Jurkat, Clone E6-1 (cell line): ENCODE results near the gene LAMB4.

Experiments used
- DNase-seq: peaks from one replicate; pipeline ENCODE4 v3.0.0-alpha.2; 2011; ENCODE audit warnings: low read depth, low spot score
- H3K4me3 ChIP-seq: 2 replicates; pipeline ENCODE4 v1.5.1; 2011; ENCODE audit warnings: mild to moderate bottlenecking, low read length, control low read depth, moderate library complexity

Gene LAMB4

DNA sequence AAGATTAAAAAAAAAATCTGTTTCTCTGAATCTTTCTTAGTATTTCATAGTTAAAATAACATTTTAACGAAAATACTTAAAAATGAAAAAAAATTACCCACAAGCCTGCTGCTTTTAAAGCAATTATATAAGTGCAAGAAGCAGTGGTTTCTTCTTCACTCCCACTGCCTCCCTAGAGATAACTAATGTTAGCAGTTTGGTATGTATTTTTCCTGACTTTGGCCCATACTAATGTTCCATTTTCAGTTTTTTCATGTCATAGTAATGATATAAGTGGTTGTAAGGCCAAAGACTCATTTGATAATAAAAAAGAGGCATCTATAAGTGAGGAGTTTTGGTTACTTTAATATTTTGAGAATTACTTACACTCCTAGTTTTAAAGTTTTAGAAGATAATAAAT is 102.9 kb downstream of the LAMB4 start:
- DNase-seq, result no peak
- H3K4me3 ChIP-seq, result no peak overlapping the region

DNA sequence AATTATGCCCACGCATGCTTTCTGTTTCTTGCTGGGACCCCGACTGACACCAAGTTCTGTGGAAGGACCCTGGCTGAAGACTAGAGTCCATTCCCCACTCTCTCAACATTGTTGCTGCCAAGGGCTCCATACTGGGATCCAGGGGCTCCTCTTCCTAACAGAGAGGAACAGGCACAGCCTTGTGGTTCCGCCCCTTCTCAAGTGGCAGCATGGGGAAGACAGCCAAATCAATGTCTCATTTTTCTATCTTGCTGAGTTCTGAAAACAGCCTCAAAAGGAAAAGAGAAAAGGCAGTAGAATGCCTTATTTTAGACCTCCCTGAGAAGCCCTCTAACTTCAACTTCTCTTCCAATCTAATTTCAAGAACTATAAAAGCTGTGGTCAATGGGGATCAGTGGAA is 103.5 kb downstream of the LAMB4 start:
- no peak for DNase-seq
- no peak overlapping the region for H3K4me3 ChIP-seq

DNA sequence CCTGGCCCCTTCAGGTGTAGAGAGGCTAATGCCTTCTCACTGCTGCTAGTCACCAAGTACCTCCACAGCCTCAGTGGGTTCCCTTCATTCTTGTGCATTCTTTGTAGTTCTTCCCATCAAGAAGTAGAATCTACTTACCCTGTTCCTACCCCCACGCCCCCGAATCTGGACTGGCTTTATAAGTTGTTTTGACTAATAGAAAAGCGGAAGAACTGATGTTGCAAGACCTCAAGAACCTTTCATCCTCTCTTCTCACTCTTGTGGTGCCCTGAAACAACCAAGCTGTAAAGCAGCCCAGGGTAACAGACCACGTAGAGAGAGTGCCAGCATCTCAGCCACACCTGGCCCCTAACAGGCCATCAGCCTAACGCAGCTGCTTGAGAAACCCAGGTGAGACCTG is 104.0 kb downstream of the LAMB4 start:
- H3K4me3 ChIP-seq, result no peak overlapping the region
- DNase-seq, result no peak

DNA sequence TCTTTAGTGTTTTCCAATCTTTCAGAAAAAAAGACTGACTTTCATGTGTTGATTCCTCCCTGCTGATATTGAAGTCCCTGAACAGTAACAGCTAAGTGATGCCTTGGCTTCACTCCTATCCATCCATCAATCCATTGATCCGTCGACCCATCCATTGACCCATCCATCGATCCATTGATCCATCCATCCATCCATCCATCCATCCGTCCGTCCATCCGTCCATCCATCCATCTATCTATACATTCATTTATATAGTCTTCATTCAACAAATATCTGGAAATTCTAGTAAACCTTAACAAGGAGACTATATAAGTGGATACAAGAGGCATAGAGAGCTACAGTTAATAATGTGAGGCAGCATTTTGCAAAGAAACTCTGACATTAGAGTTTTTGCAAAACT is 105.6 kb downstream of the LAMB4 start:
- no peak for DNase-seq
- H3K4me3 ChIP-seq, result no peak overlapping the region

DNA sequence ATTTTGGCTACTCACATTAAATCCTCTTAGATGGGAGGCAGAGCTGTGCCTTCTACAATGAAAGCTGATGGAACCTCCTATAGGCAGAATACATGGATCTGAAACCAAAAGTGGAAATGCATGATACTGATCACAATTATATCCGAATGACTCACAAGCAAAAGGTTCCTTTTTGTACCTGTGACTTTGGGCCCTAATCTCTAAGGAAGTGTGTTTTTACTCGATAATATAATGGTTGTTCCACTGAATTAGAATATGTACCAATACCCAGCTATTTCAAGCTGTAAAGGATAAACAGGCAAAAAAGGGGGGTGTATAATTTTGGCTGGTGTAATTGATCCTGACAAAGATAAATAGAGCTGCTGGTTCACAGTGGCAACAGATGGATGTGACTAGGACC is 109.6 kb downstream of the LAMB4 start:
- no peak overlapping the region for H3K4me3 ChIP-seq
- no peak for DNase-seq

DNA sequence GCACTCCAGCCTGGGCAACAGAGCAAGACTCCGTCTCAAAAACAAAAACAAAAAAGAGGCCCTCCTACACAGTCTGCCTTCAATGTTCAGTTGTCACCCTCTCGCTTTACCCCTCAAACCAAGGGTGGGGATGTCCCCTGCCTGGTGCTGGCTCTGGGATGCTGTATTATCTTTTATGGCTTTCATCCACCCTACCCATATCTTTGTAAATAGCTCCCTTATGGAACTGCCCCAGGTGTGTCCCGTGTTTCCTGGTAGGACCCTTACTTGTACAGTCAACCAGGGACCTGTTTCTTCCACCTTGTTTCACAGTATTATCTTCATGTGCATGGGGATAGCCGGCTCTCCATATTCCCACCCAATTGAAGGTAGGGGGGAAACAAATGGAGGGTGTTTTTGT is 111.5 kb downstream of the LAMB4 start:
- DNase-seq, result no peak
- H3K4me3 ChIP-seq, result no peak overlapping the region

DNA sequence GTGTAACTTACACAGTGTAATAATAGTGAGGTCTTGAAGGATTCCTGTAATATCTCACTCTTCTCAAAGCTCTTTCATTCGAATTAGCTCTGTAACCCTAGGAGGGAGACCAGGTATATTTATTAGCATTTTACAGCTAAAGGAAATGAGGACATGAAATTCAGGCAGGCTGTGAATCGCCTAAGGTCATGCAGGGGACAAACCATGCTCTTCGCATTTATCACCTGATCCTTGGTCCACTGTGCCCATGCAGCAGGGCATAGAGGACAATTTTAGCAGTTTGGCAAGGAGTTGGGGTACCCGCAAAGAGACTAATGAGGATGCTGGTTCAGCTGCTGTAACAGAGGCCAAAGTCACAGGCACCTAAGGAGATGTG is 112.4 kb downstream of the LAMB4 start:
- DNase-seq, result no peak
- no peak overlapping the region for H3K4me3 ChIP-seq

DNA sequence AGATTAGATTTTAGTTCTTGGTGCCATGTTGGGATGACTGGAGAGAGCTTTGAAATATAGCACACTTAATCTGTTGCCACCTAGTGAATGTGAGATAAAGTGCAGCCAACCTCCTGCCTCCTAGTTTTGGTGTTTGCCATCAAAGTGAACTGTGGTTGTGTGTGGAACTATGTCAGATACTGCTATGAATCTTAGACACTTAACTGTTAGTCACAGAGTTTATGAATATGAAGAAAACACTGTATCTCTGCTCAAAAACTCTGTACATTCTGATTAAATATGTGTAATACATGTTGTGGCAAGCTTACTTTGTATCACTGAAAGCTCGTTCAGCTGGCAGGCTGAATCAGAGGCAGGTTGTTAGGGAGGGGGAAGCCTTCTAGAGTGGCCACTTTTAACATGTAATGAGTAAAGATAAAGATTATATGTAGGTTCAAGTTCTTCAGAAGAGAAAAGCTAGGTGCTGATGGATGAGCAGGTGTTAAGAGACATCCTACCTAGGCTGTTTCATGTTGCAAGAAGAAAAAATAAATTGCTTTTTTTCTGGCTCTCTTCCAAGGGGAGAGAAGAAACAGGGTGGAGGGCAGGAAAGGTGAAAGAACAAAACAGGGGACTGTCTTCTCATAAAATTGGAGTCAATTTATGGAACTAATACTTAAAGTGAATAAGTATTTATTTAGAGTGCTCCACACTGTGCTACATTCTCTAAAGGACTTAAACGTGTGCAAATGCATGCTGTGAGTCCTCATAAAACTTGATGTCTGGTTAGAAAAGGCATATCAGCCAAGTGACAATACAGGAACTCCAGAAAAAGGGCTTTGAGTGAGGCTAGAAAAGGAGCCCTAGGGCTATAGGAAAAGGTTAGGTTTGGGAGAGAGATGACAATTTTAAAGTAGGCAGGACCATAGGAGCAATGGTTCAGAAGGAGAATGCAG is 113.1 kb downstream of the LAMB4 start:
- no peak overlapping the region for H3K4me3 ChIP-seq
- DNase-seq, result peak; percentile 51

DNA sequence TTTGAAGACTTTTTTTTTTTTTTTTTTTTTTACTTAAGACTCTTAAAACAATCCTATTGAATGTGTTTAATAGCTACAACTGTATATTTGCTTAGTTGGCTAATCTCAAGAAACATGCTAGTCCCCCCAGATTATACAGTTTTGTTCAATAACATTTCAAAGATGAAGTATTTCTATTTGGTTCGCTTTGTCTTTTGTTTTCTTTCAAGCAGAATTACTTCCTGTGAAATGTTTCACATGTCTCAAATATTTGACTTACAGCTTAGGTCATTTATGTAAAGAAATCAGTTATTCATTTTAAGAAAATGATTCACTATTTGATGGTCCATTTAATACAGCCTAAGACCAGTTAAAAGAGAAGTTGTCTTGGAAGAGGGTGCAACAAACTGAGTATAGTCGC is 114.4 kb downstream of the LAMB4 start:
- no peak overlapping the region for H3K4me3 ChIP-seq
- no peak for DNase-seq

DNA sequence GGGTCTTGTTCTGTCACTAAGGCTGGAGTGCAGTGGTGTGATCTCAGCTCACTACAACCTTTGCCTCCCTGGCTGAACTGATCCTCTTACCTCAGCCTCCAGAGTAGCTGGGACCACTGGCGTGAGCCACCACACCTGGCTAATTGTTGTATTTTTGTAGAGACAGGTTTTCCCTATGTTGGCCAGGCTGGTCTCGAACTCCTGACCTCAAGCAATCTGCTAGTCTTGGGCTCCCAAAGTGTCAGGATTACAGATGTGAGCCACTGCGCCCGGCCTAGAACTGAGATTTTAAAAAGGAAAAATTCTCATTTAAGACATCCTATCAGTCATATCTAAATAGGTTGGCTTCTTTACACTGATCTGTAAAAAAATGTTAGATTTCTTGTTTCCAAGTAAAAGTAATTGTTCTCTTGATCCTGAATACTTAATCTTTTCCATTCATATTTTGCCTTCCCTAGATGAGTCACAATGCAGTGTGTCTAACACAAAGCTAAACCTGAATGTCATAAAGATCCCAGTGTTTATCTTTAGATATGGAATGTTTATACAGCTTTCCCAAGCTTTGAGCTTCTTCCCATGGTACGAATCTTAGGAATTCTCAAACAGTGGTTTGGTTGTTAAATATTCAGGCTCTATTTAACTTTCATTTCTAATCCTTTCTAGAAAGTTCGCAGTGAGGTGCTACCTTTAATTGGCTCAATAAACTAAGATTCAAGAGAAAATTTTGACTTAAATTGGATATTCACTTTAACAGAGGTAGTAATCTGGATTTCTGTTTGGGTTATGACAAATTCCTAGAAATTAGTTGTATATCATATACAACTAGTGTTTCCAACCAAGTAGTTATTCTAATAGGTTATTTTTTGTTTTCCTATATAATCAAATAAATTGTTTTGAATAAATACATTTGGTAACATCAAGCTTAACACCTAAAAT is 115.1 kb downstream of the LAMB4 start:
- no peak for DNase-seq
- no peak overlapping the region for H3K4me3 ChIP-seq

DNA sequence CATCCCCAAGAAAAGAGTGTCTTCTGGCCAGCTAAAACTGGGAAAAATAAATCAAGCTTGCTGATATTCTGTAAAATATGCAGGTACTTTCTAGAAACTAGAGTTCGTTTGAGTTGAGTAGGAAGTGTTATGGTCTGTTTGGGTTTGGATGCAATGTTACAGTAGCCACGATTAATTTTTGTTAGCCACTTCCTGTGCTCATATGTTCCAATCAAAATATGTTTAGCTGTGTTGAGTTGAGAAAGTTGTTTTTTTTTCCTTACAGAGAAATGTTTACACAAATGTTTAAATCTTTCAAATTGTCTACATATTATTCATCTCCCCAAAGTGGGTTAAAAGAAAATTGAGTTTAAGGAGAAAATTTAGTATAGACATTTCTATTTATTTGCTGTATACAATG is 115.9 kb downstream of the LAMB4 start:
- no peak overlapping the region for H3K4me3 ChIP-seq
- DNase-seq, result no peak

DNA sequence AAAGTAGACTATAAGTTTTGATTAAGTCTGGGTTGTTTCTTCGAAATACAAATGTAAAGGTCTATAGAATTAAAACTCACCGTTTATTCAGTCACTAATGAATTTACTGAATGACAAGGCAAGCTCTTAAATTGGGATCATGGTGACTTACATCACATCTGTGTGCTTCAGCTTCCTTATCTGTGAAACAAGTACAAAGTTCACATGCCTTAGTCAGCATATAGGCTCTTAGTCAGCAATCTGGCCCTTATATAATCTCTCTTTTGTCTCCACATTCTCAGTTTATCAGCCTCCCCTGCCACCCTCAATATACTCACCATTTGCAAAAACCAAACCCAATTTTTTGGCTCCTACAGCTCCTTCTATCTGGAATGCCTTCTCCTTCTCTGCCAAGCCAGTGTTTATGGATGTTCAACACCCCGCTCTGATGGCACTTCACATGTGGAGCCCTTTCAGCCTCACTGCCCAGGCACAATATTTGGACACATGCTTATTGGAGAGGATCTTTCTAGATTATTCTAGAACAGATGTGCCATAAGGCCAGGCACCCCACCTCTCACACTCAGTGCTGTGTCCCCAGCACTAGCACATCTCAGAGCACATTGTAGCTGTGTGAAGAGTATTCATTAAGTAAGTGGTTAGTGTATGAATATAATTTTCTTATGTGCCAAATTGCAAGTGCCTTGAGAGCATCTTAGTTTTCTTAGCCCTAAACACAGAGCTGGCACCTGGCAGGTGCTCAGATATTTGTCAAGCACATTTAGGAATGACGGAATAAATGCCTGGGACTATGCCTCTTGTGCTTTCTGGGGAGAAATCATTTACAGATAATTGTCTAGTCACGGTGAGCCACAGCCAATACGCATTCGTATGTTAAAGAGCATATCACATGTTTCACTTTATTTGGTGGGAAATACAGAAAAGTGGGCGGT is 117.4 kb downstream of the LAMB4 start:
- H3K4me3 ChIP-seq, result no peak overlapping the region
- no peak for DNase-seq

DNA sequence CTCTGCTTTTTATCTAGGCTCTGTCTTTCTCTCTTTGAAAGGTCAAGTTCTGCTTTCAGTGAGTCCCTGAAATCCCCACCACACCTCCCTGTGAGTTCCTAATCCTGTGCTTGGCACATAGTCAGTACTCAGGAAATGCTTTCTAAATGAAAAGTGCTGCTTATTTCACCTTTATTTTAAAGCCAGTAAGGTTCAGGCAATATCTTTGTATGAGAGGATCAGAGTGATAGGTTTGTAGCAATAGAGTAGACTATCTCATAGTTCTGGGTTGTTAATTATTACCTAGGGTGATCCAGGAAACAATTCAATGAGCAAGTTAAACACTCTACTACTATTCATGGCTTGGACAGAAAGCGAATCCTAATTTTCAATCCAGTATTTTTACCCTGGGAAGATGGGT is 119.8 kb downstream of the LAMB4 start:
- DNase-seq, result no peak
- H3K4me3 ChIP-seq, result no peak overlapping the region

DNA sequence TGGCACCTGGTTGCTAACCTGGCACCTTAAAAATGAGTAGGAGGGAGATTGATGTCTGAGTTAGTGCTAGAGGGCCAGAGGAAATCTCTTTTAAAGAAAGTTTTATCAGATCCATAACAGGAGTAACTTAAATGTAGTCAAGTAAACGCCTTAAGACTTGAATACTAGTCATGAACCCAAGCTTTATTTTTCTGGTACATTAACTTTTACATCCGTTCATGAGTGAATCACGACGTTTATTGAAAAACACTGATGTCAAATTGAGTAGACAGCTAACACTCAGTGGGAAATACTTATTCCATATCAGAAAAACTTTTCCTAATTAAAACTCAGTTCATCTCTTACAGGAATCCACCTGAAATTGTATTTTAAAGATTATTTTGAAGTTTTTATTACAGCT is 120.3 kb downstream of the LAMB4 start:
- DNase-seq, result no peak
- no peak overlapping the region for H3K4me3 ChIP-seq

DNA sequence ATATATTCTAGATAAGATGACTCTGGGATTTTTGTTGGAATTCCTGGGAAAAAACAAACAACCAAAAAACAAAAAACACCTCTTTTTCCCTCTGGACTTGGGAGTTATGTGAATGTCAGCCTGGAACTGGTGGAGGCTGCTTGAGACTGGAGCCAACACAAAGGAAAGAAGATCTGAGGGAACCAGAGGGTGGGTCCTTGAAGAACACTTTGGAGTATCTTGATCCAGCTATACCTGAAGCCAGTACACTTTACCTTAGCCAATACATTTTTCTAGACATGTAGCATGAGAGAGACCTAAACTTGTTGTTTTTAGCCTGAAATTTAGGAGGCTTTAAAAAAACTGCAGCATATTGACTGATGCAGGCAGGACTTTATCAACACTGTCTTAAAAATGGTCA is 121.3 kb downstream of the LAMB4 start:
- no peak overlapping the region for H3K4me3 ChIP-seq
- no peak for DNase-seq

DNA sequence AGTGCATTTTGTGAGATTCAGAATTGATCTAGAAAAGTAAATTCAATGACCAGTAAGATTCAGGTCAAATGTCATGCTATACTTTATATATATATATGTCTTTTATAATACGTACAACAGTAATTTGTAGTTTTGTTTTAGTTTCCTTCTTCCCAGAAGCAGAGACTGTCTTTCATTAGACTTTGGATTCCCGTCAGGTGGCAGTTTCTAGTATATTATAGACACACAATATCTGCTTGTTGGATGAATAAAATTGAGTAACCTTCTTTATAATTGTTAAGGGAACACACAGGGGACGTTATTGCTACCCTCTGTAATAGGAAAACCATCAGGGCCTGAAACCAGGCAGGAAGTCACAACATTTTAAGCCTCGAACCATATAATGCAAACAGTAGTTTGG is 121.9 kb downstream of the LAMB4 start:
- H3K4me3 ChIP-seq, result no peak overlapping the region
- DNase-seq, result no peak

DNA sequence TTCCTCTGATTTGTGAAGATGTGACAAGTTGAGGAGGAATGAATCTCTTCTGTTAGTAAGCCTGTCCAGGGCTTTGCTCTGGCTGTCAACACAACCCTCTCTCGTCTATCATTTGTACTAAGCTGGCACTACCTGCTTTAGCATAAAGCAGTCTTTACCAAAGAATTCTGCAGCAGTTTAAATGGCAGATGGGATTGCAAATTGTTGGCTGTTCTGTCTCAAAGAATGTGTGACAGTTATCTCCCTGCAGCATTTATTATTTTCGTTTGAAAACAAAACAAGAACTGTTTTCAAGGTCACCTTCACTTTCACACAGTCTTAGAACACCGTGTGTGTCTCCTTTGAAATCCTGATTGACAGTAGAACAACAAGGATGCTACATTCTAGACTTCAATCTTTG is 122.4 kb downstream of the LAMB4 start:
- H3K4me3 ChIP-seq, result no peak overlapping the region
- DNase-seq, result no peak

DNA sequence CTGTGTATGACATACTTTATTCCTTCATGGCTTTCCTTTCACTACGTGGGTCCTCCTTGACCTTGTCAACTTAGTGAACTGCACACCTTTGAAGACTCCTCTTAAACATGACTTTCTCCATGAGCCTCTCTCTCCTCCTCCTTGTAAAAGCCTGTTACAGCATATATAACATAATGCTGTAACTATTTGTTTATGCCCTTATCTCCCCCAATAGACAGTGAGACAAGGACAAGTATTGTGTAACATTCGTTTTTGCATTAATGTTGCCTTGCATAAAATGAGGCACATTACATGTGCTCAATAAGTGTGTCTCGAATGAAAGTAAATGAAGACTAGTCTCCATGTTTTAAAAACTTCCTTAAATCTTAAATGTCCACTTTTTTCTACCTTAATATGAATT is 122.9 kb downstream of the LAMB4 start:
- no peak overlapping the region for H3K4me3 ChIP-seq
- DNase-seq, result no peak
